Measurements from ENCODE around the gene PTPRN2.

GRCh38 chr7:158350166-158350900 lies 237.3 kb downstream of the PTPRN2 start:
- no peak for TF ChIP-seq CTCF (IDR thresholded peaks at IDR 0.05)
- no peak for TF ChIP-seq POLR2A (IDR thresholded peaks at IDR 0.05)
- no peak for TF ChIP-seq POLR2AphosphoS5 (IDR thresholded peaks at IDR 0.05)
- no peak for TF ChIP-seq EP300 (IDR thresholded peaks at IDR 0.05)
